ENCODE results near the gene TSPAN18. TPM values are rescaled to one million over a fixed set of nuclear protein-coding genes. Genes with fewer than 3 reads are reported as not detected.

TSPAN18 gene
- total RNA-seq, 2 experiments from 2014 or later, result 0.85 to 0.92 TPM

- Mint-ChIP-seq H3K9me3 (no peaks in the 10 kb centered on the region), H3K27me3 (no peaks in the 10 kb centered on the region), H3K27ac (no peak overlapping the region), H3K36me3 (ENCODE audit: low read depth) (no peaks in the 10 kb centered on the region), H3K4me1 (ENCODE audit: low read depth) (no peaks in the 10 kb centered on the region), H3K4me3 (no peak overlapping the region)
- CTCF ChIA-PET, result interaction anchor here (1.6 kb wide), 1 partner anchor 21 kb away, joined by 4 read pairs; no protein-coding TSS in a partner anchor
- POLR2A ChIA-PET, result no interaction called here
- intact Hi-C loops (cut with micrococcal nuclease), result no loop called here
- DNase-seq (no peak), ATAC-seq (no peak)
- no peak for TF ChIP-seq CTCF (IDR thresholded peaks at IDR 0.05)
Measured at GRCh38 chr11:44802347-44802746, 75.6 kb downstream of the TSPAN18 start.

GRCh38 chr11:44803009-44803408 is 76.2 kb downstream of the TSPAN18 start:
- TF ChIP-seq CTCF (IDR thresholded peaks at IDR 0.05), result no peak
- Mint-ChIP-seq H3K36me3 (ENCODE audit: low read depth) (no peaks in the 10 kb centered on the region), H3K4me1 (ENCODE audit: low read depth) (no peaks in the 10 kb centered on the region), H3K27me3 (no peaks in the 10 kb centered on the region), H3K9me3 (no peaks in the 10 kb centered on the region), H3K27ac (no peak overlapping the region), H3K4me3 (no peak overlapping the region)
- ATAC-seq (no peak), DNase-seq (no peak)
- intact Hi-C loops (cut with micrococcal nuclease), result no loop called here
- CTCF ChIA-PET, result no interaction called here
- POLR2A ChIA-PET, result no interaction called here

GRCh38 chr11:44804449-44805437 is 78.0 kb downstream of the TSPAN18 start:
- no peak overlapping the region for H3K4me3 Mint-ChIP-seq
- H3K9me3 Mint-ChIP-seq, result no peaks in the 10 kb centered on the region
- intact Hi-C loops (cut with micrococcal nuclease), result no loop called here
- DNase-seq (no peak), ATAC-seq (no peak)
- no peaks in the 10 kb centered on the region for H3K27me3 Mint-ChIP-seq
- POLR2A ChIA-PET, result interaction anchor here (0.8 kb wide), 1 partner anchor 66 kb away, joined by 3 read pairs; no protein-coding TSS in a partner anchor
- no peaks in the 10 kb centered on the region for H3K4me1 Mint-ChIP-seq (ENCODE audit: low read depth)
- no peak overlapping the region for H3K27ac Mint-ChIP-seq
- H3K36me3 Mint-ChIP-seq (ENCODE audit: low read depth), result no peaks in the 10 kb centered on the region
- no peak for TF ChIP-seq CTCF (IDR thresholded peaks at IDR 0.05)
- CTCF ChIA-PET, result interaction anchor here (1.0 to 2.1 kb wide), 2 partner anchors 30 to 90 kb away, joined by 3 to 12 read pairs; no protein-coding TSS in a partner anchor

- DNase-seq (no peak), ATAC-seq (no peak)
- no peak for TF ChIP-seq CTCF (IDR thresholded peaks at IDR 0.05)
- intact Hi-C loops (cut with micrococcal nuclease), result no loop called here
- Mint-ChIP-seq H3K36me3 (ENCODE audit: low read depth) (no peaks in the 10 kb centered on the region), H3K4me1 (ENCODE audit: low read depth) (no peaks in the 10 kb centered on the region), H3K4me3 (no peak overlapping the region), H3K27ac (no peak overlapping the region), H3K9me3 (no peaks in the 10 kb centered on the region), H3K27me3 (no peaks in the 10 kb centered on the region)
- CTCF ChIA-PET, result interaction anchor here (1.0 to 2.1 kb wide), 2 partner anchors 31 to 89 kb away, joined by 3 to 12 read pairs; no protein-coding TSS in a partner anchor
- POLR2A ChIA-PET, result no interaction called here
Measured at GRCh38 chr11:44805596-44805995, 78.8 kb downstream of the TSPAN18 start.

Data from activated CD8-positive, alpha-beta T cell treated with anti-CD3 and anti-CD28 coated beads for 36 hours (primary cell).